WTC11 (cell line): ENCODE results near the gene TSPAN18.

Experiments used
- ATF6 ChIP-seq: sonication (generic); formaldehyde crosslinking; IDR thresholded peaks from 2 replicates; pipeline ENCODE4 v1.8.1; 2023; ENCODE audit warnings: mild to moderate bottlenecking, missing genetic modification reagents
- CBFB ChIP-seq: sonication (generic); formaldehyde crosslinking; IDR thresholded peaks from 2 replicates; pipeline ENCODE4 v1.8.1; 2022; ENCODE audit warnings: mild to moderate bottlenecking, low read depth, missing genetic modification reagents
- CTCF ChIP-seq: fragments of 200-600 bp; IDR thresholded peaks from 2 replicates; pipeline ENCODE4 v1.8.0; 2022; ENCODE audit warnings: antibody characterized with exemption
- E2F1 ChIP-seq: sonication (generic); formaldehyde crosslinking; IDR thresholded peaks from 2 replicates; pipeline ENCODE4 v1.8.0; 2022; ENCODE audit warnings: mild to moderate bottlenecking, missing genetic modification reagents
- ESRRA ChIP-seq: sonication (generic); formaldehyde crosslinking; IDR thresholded peaks from 2 replicates; pipeline ENCODE4 v1.8.1; 2022; ENCODE audit warnings: mild to moderate bottlenecking, missing genetic modification reagents, borderline replicate concordance
- JUN ChIP-seq: sonication (generic); formaldehyde crosslinking; IDR thresholded peaks from 2 replicates; pipeline ENCODE4 v1.8.0; 2023; ENCODE audit warnings: mild to moderate bottlenecking, missing genetic modification reagents
- MAX ChIP-seq: sonication (generic); formaldehyde crosslinking; IDR thresholded peaks from 2 replicates; pipeline ENCODE4 v1.8.0; 2022; ENCODE audit warnings: mild to moderate bottlenecking, missing genetic modification reagents
- ZBTB43 ChIP-seq: sonication (generic); formaldehyde crosslinking; IDR thresholded peaks from 2 replicates; pipeline ENCODE4 v1.8.1; 2023; ENCODE audit warnings: mild to moderate bottlenecking, missing genetic modification reagents
- ZNF121 ChIP-seq: sonication (generic); formaldehyde crosslinking; IDR thresholded peaks from 2 replicates; pipeline ENCODE4 v1.8.0; 2023; ENCODE audit warnings: missing genetic modification reagents
- ZNF416 ChIP-seq: fragments of 250-450 bp; sonication (Bioruptor Pico); IDR thresholded peaks from 2 replicates; pipeline ENCODE4 v1.9.0; 2021; ENCODE audit warnings: mild to moderate bottlenecking, inconsistent platforms
- TF ChIP-seq, protein P1 (sequence below): sonication (generic); formaldehyde crosslinking; IDR thresholded peaks from 2 replicates; pipeline ENCODE4 v1.8.0; 2023; ENCODE audit warnings: missing genetic modification reagents, mild to moderate bottlenecking, borderline replicate concordance
- TF ChIP-seq, protein P2 (sequence below): sonication (generic); formaldehyde crosslinking; IDR thresholded peaks from 2 replicates; pipeline ENCODE4 v1.8.1; 2023; ENCODE audit warnings: mild to moderate bottlenecking, moderate library complexity, missing genetic modification reagents

GRCh38 chr11:44960200-44960845, 233.6 kb downstream of the TSPAN18 start:
- TF ChIP-seq, protein P1, sequence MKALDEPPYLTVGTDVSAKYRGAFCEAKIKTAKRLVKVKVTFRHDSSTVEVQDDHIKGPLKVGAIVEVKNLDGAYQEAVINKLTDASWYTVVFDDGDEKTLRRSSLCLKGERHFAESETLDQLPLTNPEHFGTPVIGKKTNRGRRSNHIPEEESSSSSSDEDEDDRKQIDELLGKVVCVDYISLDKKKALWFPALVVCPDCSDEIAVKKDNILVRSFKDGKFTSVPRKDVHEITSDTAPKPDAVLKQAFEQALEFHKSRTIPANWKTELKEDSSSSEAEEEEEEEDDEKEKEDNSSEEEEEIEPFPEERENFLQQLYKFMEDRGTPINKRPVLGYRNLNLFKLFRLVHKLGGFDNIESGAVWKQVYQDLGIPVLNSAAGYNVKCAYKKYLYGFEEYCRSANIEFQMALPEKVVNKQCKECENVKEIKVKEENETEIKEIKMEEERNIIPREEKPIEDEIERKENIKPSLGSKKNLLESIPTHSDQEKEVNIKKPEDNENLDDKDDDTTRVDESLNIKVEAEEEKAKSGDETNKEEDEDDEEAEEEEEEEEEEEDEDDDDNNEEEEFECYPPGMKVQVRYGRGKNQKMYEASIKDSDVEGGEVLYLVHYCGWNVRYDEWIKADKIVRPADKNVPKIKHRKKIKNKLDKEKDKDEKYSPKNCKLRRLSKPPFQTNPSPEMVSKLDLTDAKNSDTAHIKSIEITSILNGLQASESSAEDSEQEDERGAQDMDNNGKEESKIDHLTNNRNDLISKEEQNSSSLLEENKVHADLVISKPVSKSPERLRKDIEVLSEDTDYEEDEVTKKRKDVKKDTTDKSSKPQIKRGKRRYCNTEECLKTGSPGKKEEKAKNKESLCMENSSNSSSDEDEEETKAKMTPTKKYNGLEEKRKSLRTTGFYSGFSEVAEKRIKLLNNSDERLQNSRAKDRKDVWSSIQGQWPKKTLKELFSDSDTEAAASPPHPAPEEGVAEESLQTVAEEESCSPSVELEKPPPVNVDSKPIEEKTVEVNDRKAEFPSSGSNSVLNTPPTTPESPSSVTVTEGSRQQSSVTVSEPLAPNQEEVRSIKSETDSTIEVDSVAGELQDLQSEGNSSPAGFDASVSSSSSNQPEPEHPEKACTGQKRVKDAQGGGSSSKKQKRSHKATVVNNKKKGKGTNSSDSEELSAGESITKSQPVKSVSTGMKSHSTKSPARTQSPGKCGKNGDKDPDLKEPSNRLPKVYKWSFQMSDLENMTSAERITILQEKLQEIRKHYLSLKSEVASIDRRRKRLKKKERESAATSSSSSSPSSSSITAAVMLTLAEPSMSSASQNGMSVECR (CRISPR knock-in tag) = no peak
- TF ChIP-seq CBFB (CRISPR knock-in tag) = no peak
- TF ChIP-seq ESRRA = no peak
- TF ChIP-seq CTCF = no peak
- TF ChIP-seq MAX (CRISPR knock-in tag) = no peak
- no peak for TF ChIP-seq JUN (CRISPR knock-in tag)
- no peak for TF ChIP-seq ZNF416 (CRISPR knock-in tag)
- no peak for TF ChIP-seq ATF6
- no peak for TF ChIP-seq ZBTB43 (CRISPR knock-in tag)
- TF ChIP-seq ZNF121 = no peak
- TF ChIP-seq, protein P2, sequence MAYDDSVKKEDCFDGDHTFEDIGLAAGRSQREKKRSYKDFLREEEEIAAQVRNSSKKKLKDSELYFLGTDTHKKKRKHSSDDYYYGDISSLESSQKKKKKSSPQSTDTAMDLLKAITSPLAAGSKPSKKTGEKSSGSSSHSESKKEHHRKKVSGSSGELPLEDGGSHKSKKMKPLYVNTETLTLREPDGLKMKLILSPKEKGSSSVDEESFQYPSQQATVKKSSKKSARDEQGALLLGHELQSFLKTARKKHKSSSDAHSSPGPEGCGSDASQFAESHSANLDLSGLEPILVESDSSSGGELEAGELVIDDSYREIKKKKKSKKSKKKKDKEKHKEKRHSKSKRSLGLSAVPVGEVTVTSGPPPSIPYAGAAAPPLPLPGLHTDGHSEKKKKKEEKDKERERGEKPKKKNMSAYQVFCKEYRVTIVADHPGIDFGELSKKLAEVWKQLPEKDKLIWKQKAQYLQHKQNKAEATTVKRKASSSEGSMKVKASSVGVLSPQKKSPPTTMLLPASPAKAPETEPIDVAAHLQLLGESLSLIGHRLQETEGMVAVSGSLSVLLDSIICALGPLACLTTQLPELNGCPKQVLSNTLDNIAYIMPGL (CRISPR knock-in tag) = no peak
- TF ChIP-seq E2F1 = no peak
